Panc1 (cell line): ENCODE data around the gene C20orf141. TPM values are rescaled to one million over a fixed set of nuclear protein-coding genes. Genes with fewer than 3 reads are reported as not detected.

Experiments used
- ATAC-seq: fragments of 200-7000 bp; cut with Tn5 transposase; 2 replicates; pipeline ENCODE4 v1.9.1; 2020; ENCODE audit warnings: mild to moderate bottlenecking, moderate library complexity
- BruUV-seq: library from RNA; stranded (reverse); fragments of 400-500 nt; replicated peaks from 2 replicates; lab custom pipeline; 2021; lab: Mats Ljungman, UMichigan
- CTCF ChIA-PET: fragments of 300-600 bp; sonication (Branson Sonifier 250); formaldehyde crosslinking; loops from one replicate; lab custom pipeline; 2022; ENCODE audit warnings: antibody characterized with exemption; lab: Charles Lee
- POLR2A ChIA-PET: fragments of 300-600 bp; sonication (Branson Sonifier 250); formaldehyde crosslinking; loops from one replicate; lab custom pipeline; 2022; ENCODE audit warnings: antibody characterized with exemption; lab: Charles Lee
- DNase-seq: peaks from one replicate; pipeline ENCODE4 v3.0.0-alpha.2; 2010; ENCODE audit warnings: low read depth, low spot score
- H3K27ac ChIP-seq: 2 replicates; pipeline ENCODE4 v1.5.1; 2011; ENCODE audit warnings: mild to moderate bottlenecking, low read length, inconsistent platforms
- H3K27me3 ChIP-seq: fragments of 200-500 bp; sonication (Bioruptor generic); 2 replicates; pipeline ENCODE4 v1.6.0; 2014; ENCODE audit warnings: low read length, inconsistent platforms; ENCODE audit not compliant: control insufficient read depth, insufficient read depth
- H3K36me3 ChIP-seq: fragments of 200-500 bp; sonication (Bioruptor generic); 2 replicates; pipeline ENCODE4 v1.5.1; 2014; ENCODE audit warnings: inconsistent platforms, mild to moderate bottlenecking, low read length, moderate library complexity; ENCODE audit not compliant: control insufficient read depth, insufficient read depth
- H3K4me1 ChIP-seq: 2 replicates; pipeline ENCODE4 v1.5.1; 2011; ENCODE audit warnings: inconsistent platforms, mild to moderate bottlenecking, low read length, moderate library complexity; ENCODE audit not compliant: control insufficient read depth, insufficient read depth
- H3K4me3 ChIP-seq, 2 experiments: 2 replicates each; pipeline ENCODE4 v1.5.1; 2011 to 2012; ENCODE audit warnings: low read depth in 2 of 2, low read length in 2 of 2, mild to moderate bottlenecking in 2 of 2, inconsistent platforms in 1 of 2, moderate library complexity in 1 of 2
- H3K9me3 ChIP-seq: fragments of 200-500 bp; sonication (Bioruptor generic); 2 replicates; pipeline ENCODE4 v1.5.1; 2014; ENCODE audit warnings: low read depth, mild to moderate bottlenecking, inconsistent platforms, low read length, moderate library complexity; ENCODE audit not compliant: control insufficient read depth, insufficient read depth
- POLR2AphosphoS5 ChIP-seq: IDR thresholded peaks from 2 replicates; pipeline ENCODE4 v1.6.1; 2012; ENCODE audit warnings: mild to moderate bottlenecking, low read depth, low read length, moderate library complexity
- SIN3A ChIP-seq: IDR thresholded peaks from 2 replicates; pipeline ENCODE4 v1.6.1; 2012; ENCODE audit warnings: low read depth, mild to moderate bottlenecking, low read length, moderate library complexity, borderline replicate concordance; ENCODE audit not compliant: insufficient read depth
- TCF7L2 ChIP-seq: IDR thresholded peaks from 2 replicates; pipeline ENCODE4 v1.6.1; 2011; ENCODE audit warnings: mild to moderate bottlenecking, low read depth, low read length, inconsistent platforms
- in situ Hi-C: cut with HindIII; loops from 2 replicates; pipeline ENCODE4 v1.10.0; 2016; ENCODE audit warnings: low sequenced_read_pairs, low pct_unique_long_range_greater_than_20kb
- intact Hi-C: fragments of 100-400 bp; cut with micrococcal nuclease; formaldehyde crosslinking; loops from one replicate; pipeline ENCODE4 v1.10.0; 2022; ENCODE audit not compliant: unreplicated experiment
- total RNA-seq: library from RNA; stranded (reverse); gene quantifications from one replicate; pipeline ENCODE4 v1.2.1, GENCODE V29; 2021; ENCODE audit not compliant: unreplicated experiment
- TF ChIP-seq, protein P1 (sequence below): fragments of 450-650 bp; IDR thresholded peaks from 2 replicates; pipeline ENCODE4 v1.5.1; 2017; ENCODE audit warnings: mild to moderate bottlenecking
- TF ChIP-seq, protein P2 (sequence below), 2 experiments: IDR thresholded peaks; 2 replicates each; pipeline ENCODE4 v1.6.1; 2011 to 2012; ENCODE audit warnings: low read depth in 2 of 2, control low read depth in 1 of 2, low read length in 1 of 2, mild to moderate bottlenecking in 1 of 2, moderate library complexity in 1 of 2; ENCODE audit not compliant: insufficient read depth in 1 of 2

The C20orf141 gene
- total RNA-seq, 1 experiment from 2014 or later = not detected

DNA sequence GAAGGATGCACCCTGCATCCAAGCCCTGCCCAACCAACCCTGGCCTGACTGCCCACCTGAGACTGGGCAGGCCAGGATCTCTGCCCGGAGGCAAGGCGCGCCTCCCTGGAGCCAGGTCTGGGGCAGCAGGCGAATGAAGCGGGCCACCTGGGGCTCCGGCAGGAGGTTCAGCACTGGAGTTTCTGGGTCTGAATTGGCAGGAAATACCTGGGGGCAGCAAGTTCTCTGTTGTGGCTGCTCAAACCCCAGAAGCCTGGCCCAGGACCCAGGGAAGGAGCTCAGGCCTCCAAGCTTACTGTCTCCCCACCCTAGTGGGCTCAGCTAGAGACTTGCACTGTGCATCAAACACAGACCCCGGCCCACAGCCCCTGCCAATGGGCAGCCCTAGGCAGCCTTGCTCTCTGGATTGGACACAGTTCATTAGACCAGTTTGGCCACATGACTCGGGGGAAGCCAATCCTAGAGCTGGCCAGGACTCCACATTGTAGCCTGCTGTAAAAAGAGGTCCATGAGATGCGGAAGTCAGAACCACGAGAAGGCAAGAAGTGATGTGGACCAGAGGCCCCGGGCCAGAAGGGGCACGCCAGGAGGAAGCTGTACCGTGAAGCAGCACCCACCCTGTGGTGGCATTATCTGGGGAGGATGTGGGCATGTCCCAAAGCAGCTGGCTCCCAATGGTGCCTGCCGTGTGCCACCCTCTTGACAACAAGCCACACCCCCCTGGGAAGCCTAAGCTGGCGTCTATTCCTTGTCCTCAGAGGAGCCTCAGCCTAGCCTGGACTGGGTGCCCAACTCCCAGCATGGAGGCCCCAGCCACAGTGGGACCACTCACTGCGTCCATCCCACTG, 17.4 kb upstream of the C20orf141 start:
- BruUV-seq = no TSS peak
- ChIA-PET POLR2A (no interaction called here), CTCF (no interaction called here)
- Histone ChIP-seq H3K27ac (no peak overlapping the region), H3K36me3 (no peaks in the 10 kb centered on the region), H3K27me3 (peaks cover 18% of the 10 kb centered on the region), H3K4me3 (no peak overlapping the region), H3K4me1 (no peaks in the 10 kb centered on the region; the same call in 1 of the 2 replicates), H3K9me3 (no peaks in the 10 kb centered on the region)
- in situ Hi-C loops = no loop called here
- TF ChIP-seq TCF7L2 = no peak
- no peak for TF ChIP-seq SIN3A
- TF ChIP-seq, protein P1, sequence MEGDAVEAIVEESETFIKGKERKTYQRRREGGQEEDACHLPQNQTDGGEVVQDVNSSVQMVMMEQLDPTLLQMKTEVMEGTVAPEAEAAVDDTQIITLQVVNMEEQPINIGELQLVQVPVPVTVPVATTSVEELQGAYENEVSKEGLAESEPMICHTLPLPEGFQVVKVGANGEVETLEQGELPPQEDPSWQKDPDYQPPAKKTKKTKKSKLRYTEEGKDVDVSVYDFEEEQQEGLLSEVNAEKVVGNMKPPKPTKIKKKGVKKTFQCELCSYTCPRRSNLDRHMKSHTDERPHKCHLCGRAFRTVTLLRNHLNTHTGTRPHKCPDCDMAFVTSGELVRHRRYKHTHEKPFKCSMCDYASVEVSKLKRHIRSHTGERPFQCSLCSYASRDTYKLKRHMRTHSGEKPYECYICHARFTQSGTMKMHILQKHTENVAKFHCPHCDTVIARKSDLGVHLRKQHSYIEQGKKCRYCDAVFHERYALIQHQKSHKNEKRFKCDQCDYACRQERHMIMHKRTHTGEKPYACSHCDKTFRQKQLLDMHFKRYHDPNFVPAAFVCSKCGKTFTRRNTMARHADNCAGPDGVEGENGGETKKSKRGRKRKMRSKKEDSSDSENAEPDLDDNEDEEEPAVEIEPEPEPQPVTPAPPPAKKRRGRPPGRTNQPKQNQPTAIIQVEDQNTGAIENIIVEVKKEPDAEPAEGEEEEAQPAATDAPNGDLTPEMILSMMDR = no peak
- TF ChIP-seq POLR2AphosphoS5 = no peak
- TF ChIP-seq, protein P2, sequence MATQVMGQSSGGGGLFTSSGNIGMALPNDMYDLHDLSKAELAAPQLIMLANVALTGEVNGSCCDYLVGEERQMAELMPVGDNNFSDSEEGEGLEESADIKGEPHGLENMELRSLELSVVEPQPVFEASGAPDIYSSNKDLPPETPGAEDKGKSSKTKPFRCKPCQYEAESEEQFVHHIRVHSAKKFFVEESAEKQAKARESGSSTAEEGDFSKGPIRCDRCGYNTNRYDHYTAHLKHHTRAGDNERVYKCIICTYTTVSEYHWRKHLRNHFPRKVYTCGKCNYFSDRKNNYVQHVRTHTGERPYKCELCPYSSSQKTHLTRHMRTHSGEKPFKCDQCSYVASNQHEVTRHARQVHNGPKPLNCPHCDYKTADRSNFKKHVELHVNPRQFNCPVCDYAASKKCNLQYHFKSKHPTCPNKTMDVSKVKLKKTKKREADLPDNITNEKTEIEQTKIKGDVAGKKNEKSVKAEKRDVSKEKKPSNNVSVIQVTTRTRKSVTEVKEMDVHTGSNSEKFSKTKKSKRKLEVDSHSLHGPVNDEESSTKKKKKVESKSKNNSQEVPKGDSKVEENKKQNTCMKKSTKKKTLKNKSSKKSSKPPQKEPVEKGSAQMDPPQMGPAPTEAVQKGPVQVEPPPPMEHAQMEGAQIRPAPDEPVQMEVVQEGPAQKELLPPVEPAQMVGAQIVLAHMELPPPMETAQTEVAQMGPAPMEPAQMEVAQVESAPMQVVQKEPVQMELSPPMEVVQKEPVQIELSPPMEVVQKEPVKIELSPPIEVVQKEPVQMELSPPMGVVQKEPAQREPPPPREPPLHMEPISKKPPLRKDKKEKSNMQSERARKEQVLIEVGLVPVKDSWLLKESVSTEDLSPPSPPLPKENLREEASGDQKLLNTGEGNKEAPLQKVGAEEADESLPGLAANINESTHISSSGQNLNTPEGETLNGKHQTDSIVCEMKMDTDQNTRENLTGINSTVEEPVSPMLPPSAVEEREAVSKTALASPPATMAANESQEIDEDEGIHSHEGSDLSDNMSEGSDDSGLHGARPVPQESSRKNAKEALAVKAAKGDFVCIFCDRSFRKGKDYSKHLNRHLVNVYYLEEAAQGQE (IDR thresholded peaks at IDR 0.05; ENCODE audit: insufficient read depth in 1 of 2, low read depth in 2 of 2, low read length in 1 of 2) = no peak
- intact Hi-C loops = no loop called here
- ATAC-seq = no peak
- DNase-seq = no peak

- ATAC-seq (no peak), DNase-seq (no peak)
- Histone ChIP-seq H3K27me3 (peaks cover 17% of the 10 kb centered on the region; the same call in 1 of the 2 replicates), H3K4me3 (no peak overlapping the region), H3K27ac (no peak overlapping the region), H3K36me3 (no peaks in the 10 kb centered on the region), H3K4me1 (no peaks in the 10 kb centered on the region; the same call in 1 of the 2 replicates), H3K9me3 (no peaks in the 10 kb centered on the region)
- CTCF ChIA-PET = no interaction called here
- in situ Hi-C loops (no loop called here), intact Hi-C loops (no loop called here)
- no TSS peak for BruUV-seq
- no peak for TF ChIP-seq POLR2AphosphoS5
- TF ChIP-seq, protein P1 = no peak
- TF ChIP-seq, protein P2 (IDR thresholded peaks at IDR 0.05; ENCODE audit: insufficient read depth in 1 of 2, low read depth in 2 of 2, low read length in 1 of 2) = no peak
- no peak for TF ChIP-seq SIN3A
- TF ChIP-seq TCF7L2 = no peak
- POLR2A ChIA-PET = no interaction called here
Measured at GRCh38 chr20:2798095-2798805, 16.5 kb upstream of the C20orf141 start.
